ENCODE results near the gene BDH1.

BDH1 gene

GRCh38 chr3:197505796-197506548 lies 49.8 kb downstream of the BDH1 start:
- DNase-seq (ENCODE audit: low spot score) = no peak

DNA sequence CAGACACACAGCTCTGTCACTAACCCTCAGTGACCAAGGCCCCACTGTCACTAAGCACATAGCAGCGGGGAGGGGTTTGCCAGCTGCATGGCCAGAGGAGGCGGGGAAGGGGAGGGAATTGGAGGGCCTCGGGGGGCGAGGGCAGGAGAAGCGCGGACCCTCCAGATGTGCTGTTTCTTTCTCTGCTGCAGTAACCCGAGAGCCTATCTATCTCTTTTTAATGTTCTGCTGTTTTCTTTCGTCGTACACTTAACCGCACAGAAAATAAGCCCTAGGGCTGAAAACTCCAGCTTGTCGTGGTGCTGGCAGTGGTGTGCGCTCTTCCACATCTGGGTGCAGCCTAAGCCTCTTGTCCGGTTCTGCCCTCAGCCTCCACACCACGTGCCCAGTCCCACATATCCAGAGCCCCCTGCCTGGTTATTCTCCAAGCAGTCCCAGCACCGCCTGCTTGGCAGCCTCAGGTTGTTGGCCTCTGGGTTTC lies 51.1 kb downstream of the BDH1 start:
- DNase-seq (ENCODE audit: low spot score) = no peak

- no peak for DNase-seq (ENCODE audit: low spot score)
Measured at GRCh38 chr3:197504229-197504628, 51.5 kb downstream of the BDH1 start.

DNA sequence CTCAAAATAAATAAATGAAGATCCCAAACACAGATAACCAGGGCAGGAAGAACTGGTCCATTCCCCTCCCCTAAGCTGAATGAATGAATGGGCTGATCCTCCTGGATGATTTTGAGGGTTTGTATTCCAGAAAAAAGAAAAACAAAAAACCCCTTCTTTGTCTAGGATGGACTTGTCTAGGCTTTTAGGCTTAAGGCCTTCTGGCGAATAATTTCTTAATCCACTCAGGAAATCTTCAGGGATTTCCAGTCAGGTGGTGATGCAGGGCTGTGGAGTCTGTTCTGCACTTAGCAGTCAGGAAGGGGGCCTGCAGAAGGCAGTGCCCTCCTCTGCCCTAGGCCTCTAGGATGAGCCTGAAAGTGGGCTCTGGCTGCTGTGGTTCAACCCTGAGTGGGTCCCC lies 52.1 kb downstream of the BDH1 start:
- DNase-seq (ENCODE audit: low spot score) = no peak

DNA sequence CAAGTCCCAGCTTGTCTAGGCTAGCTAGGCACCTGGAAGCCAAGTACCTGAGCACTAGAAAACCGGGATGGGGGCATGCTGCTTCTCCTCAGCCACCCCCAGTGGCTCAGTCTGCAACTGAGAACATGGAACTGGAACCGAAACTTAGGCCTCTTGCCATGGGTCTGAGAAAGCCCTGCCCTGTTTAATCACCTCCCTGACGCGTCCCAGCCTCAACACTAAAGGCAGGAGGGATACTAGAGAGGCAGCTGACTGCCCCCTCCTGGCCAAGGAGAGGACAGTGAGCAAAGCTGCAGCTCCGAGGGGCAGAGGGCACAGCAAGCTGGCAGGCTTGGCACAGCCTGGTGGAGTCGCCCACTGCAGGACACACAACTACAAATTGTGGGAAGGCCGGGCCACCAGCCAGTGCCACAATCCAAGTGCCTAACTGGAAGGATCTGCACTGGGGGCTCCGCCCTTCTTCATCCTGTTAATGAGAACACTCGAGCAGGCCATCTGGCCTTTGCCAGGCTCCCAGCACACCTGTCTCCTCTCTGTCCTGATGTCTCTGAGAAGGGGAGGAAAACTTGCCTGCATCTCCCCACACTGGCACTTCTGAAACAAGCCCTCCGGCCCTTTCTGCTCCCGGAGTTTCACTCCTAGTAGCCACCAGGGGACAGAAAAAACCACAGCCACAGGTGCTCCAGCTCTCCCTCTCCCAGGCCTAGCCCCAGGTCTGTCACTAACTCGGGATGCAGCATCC lies 53.7 kb downstream of the BDH1 start:
- peak; percentile 68 for DNase-seq (ENCODE audit: low spot score)

- peak; percentile 28 for DNase-seq (ENCODE audit: low spot score)
Measured at GRCh38 chr3:197501496-197501878, 54.3 kb downstream of the BDH1 start.

DNA sequence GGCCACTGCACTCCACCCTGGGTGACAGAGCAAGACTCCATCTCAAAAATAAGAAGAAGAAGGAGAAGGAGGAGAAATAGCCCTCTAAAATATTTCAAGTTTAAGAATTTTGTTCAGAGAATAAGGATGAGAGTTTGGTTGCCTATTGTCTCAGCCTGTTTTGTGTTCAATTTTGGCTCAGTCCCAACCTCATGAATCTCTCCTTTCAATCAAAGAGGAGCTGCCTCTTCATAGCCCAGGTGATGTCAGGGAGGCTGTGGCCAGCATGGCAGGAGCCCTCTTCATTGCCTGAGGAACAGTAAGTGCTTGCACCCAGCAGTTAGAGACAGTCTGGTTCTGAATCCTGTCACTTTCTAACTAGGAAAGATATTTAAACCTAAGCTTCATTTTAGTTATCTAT lies 55.0 kb downstream of the BDH1 start:
- DNase-seq (ENCODE audit: low spot score) = no peak

DNA sequence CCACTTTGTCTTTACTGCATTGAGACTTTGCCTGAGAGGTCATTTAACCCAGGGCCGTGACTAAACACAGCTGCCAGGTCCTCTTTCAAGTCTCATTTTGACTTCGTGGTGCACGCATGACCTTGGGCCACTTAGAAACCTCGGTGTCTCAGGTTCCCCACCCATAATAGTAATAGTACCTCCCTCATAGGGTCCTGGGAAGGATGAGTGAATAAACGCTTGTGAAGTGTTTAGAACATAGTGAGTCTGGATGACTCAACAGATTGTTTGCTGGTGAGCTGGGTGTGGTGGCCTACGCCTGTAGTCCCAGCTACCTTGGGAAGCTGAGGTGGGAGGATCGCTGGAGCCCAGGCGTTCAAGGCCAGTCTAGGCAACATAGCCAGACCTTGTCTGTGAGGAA lies 56.3 kb downstream of the BDH1 start:
- DNase-seq (ENCODE audit: low spot score) = no peak

DNA sequence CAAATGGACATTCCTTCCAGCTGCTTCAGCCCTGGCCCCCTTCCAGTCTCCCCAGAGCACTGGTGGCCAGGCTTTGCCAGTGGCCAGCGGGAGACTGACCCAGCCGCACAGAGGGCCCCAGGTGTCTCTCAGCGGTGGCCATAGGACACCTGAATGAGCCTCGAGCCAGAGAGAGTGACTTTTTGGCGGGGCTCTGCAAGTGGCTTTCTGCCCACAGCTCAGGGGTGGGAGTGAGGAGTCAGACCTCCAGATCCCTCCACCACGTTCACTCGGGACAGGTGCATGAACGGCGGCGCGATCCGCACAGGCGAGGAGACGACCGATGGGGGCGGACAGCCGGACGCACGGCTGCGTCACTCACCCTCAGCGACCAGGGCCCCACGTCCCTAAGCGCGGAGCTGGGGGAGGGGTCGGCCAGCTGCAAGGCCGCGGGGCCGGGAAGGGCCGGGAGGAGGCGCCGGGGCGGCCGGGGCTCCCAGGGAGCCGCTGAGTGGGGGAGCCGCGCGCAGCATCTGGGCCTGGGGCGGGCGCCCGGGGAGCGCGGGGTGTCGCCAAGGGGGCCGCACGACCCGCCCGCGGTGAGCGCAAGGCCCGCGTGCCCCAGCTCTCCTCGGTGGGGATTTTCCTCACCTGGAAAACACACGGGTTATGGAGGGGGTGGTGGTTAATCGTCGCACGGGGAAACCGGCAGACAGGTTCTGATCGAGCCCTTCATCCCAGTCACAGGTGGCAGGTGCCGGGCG lies 57.1 kb downstream of the BDH1 start:
- DNase-seq (ENCODE audit: low spot score) = no peak

GRCh38 chr3:197496746-197497125 lies 59.0 kb downstream of the BDH1 start:
- no peak for DNase-seq (ENCODE audit: low spot score)

DNA sequence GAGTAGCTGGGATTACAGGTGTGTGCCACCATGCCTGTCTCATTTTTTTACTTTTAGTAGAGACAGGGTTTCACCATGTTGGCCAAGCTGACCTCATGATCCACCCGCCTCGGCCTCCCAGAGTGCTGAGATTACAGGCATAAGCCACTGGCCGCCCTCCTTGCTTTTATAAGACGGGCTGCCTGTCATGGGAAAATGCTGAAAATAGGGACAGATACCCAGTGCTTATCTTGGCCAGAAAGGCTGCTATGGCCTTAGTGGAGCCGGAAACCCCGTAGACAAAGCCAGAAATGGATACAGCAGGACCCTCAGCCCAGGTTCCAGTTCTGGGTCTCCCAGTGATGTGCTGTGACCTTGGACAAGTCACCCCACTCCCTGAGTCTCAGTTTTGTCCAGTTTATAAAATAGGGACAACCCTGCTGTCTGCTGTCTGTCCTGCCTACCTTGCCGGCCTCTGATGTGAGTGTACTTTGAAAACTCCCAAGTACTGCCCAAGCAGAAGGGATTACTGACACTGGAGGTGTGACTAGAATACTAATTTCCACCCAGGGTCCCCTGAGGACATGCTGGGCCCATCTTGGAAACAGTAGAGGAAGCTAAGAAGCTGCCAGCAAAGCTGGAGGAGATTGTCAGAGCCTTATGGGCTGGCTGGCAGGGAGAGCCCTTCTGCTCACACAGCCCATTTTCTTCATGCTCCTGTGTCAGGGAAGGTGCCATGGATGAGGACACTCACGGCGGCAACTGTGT lies 59.6 kb downstream of the BDH1 start:
- no peak for DNase-seq (ENCODE audit: low spot score)

DNA sequence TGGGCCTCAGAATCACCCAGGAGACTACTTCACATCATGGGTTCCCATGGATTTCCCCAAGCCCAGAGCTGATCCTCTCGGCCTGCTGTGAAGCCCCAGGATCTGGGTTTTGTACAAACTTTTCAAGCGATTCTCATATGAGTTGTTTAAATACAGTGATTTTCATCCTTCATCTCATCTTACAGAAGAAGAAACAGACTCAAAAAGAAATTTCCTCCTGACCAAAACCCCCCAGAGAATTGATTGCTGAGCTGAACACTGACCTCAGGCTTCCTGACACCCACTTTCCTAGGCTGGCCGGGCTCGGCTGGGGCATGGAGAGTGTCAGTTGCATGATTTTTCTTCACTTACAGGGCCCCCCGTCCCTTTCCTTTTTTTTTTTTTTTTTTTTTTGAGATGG lies 60.3 kb downstream of the BDH1 start:
- no peak for DNase-seq (ENCODE audit: low spot score)

GRCh38 chr3:197495059-197495455 lies 60.7 kb downstream of the BDH1 start:
- DNase-seq (ENCODE audit: low spot score) = no peak

DNA sequence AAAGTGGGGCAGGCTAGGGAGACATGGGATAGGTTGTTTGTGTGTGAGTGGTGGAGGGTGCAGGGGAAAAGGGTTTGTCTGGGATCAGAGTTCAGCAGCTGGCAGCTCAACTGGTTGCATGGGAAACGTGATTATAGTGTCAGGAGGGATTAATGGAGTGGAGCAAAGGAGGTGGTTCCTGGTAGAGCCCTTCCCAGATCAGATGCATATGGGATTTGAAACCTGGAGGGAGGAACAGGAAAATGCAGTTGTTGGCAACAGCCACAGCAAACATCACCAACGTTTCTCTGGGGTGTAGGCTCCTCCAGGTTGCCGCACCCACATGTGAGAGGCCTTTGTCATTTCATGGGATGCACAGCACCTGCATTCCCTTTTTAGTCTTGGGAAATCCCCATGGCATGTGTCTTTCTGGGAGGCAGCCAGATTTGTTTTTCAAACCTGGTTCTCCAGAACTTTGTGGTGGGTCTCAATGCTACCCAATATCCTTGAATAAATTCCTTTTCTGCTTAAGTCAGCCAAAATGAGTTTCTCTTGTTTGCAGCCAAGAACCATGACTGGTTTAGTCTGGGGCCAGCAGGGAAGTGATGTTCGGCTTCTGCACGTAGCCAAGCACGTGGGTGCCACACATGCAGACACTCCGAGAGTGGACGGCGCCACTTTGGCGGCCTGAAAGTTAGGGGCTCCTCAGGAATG lies 61.3 kb downstream of the BDH1 start:
- DNase-seq (ENCODE audit: low spot score) = no peak

DNA sequence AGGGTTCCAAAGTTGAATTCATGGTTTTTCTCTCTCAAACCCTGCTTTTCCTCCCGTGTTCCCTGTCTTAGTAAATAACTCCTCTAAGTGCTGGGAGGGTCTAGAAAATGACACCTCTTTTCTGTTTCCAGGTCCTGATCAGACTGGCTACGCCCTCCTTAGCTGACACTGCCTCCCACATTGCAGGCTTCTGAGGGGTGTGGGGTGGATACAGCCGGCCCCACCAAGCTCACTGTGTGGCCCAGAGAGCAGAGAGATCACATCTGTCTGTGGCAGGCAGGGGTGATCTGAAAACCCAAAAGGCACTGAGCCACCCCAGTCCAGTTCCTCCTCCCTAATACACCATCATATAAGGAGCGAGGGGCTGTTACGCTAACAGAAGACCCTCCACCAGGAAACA lies 62.7 kb downstream of the BDH1 start:
- no peak for DNase-seq (ENCODE audit: low spot score)

DNA sequence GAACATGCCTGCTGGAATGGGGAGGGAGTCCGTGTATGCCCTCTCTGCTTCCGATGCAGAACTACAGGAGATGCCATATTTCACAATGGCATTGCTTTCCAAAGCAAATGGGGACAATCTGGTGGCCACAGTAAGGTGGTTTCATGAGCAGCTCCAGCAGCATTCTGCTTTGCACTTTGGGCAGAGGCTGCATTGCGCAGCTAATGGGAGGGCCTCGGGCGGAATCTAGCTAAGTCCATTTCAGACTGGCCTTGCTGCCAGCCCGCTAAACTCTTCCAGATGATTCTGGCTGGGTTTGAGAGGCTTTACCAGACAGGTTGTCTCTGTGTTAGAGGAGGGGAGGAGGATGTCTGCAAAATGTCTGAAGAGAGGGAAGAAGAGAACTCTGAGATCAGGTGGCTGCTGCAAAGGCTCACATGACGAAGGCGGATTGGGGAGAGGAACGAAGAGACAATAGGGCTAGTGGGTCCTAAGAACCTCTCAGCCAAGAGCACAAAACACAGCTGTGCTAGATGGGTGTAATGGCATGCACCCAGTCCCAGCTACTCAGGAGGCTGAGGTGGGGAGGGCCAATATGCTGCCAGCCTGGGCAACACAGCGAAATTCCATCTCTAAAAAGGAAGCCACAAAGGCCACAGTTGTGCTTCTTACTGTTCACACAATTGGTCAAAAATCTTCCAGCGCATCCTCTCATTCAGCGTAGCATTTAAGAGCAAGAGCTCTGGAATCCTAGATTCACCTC lies 63.7 kb downstream of the BDH1 start:
- no peak for DNase-seq (ENCODE audit: low spot score)

DNA sequence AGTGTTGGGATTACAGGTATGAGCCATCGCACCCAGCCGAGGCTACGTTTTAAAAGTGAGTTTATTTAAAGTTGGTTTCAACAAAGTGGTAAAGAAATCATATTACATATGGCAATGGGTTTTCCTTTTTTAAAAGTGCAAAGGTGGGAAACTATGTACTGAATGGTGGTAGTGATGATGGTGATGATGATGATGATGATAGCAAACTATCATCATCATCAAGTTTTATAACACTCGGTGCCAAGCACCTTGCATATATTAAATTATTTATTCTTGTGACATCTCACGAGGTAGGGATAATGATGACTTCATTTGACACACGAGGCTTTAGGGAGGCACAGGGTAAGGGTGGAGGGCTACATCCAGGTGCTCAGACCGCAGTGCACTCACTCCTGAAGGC lies 64.3 kb downstream of the BDH1 start:
- DNase-seq (ENCODE audit: low spot score) = no peak

DNA sequence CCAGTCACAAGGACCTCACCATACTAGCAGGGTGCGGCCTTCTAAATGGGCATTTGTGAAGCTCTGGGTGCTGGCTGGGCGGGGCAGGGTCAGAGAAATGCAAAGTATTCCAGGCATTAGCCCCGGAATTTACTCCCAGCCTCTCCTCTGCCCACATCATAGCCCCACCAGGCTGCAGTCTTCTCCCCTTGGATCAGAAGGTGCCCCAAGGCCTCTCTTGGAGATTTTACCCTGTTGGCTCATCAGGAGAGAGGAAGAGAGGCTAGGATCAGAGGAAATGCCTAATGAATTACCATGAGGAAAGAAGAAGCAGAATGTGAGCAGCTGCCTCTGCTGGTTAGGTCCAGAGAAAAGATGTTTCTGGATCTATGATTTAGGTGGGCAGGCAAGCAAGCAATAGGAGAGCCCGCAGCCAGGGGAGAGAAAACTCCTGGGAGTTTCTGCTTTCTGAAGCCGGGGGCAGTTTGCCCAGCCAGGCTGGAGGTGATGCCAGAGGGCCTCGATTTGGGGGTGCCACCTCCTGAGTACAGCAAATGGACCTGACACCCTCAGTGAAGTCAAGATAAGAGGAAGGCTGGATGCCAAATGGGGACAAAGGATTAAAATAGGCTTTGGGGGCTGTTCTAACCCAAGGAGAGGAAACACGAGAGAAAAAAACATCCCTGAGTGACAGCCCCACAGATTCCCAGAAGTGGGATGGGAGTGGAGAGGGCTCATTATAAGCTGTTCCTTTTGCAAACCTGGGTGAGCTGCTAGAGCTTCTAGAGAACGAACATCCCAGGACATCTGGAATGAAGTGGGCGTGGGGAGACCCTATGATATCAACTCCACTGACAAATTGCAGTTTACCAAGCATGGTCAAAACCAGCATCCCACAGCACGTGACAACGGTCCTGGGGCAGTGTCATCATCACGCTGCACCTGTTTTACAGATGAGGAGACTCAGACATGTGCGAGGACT lies 65.4 kb downstream of the BDH1 start:
- no peak for DNase-seq (ENCODE audit: low spot score)

GRCh38 chr3:197487911-197488391 lies 67.8 kb downstream of the BDH1 start:
- no peak for DNase-seq (ENCODE audit: low spot score)

GRCh38 chr3:197486861-197487260 lies 68.9 kb downstream of the BDH1 start:
- no peak for DNase-seq (ENCODE audit: low spot score)

Data from activated CD4-positive, alpha-beta T cell treated with anti-CD3 and anti-CD28 coated beads, Interleukin-2, Interleukin-4, amounts not matched to agents 100 ng/mL and 50 ng/mL, durations not matched to agents 16 hours and 8 hours (primary cell).